ENCODE measurements around the gene ZFP1. TPM values are rescaled to one million over a fixed set of nuclear protein-coding genes. Genes with fewer than 3 reads are reported as not detected.

Gene ZFP1
- total and polyA plus RNA-seq, 2 experiments from 2014 or later, result 9.4 to 14.4 TPM

DNA sequence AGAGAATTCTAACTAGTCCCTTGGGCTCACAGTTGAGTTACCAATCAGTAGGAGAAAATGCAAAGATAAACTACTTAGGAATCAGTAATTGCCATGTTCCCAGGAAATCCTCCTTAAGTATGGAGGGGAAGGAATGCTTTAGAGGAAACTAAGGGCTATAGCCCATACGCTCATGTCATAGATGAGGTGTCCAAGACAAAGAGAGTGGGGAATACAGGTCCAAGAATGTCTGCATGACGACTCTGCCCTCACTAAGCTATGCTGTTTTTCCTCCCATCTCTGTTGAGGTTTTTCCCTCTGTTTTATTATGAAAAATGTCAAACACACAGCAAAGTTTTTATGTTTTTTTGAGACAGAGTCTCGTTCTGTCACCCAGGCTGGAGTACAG is 47.7 kb upstream of the ZFP1 start:
- H3K27me3 ChIP-seq, result no peaks in the 10 kb centered on the region
- no peaks in the 10 kb centered on the region for H3K9me3 ChIP-seq (ENCODE audit: low read depth)
- no peak for DNase-seq (ENCODE audit: low spot score)
- H2AFZ ChIP-seq, result no peak overlapping the region
- H3K4me3 ChIP-seq, result no peak overlapping the region
- H3K4me2 ChIP-seq, result no peak overlapping the region
- H3K9me2 ChIP-seq (replicated peaks; ENCODE audit: insufficient read depth), result no peaks in the 10 kb centered on the region
- peaks cover 11% of the 10 kb centered on the region for H4K20me1 ChIP-seq (ENCODE audit: insufficient read depth, poor library complexity, severe bottlenecking)
- no peak for TF ChIP-seq EZH2 (IDR thresholded peaks at IDR 0.05; ENCODE audit: borderline replicate concordance)
- no peak for TF ChIP-seq CTCF (IDR thresholded peaks at IDR 0.05; ENCODE audit: poor library complexity)
- TF ChIP-seq EZH2phosphoT487 (IDR thresholded peaks at IDR 0.05; ENCODE audit: low read depth, severe bottlenecking, unreplicated experiment), result no peak
- H3K36me3 ChIP-seq (replicated peaks; ENCODE audit: insufficient read depth, low read depth), result no peaks in the 10 kb centered on the region
- H3K4me1 ChIP-seq (ENCODE audit: insufficient read depth), result peaks cover 10% of the 10 kb centered on the region
- 90% methylated on average over 3 of the region's 3 CpGs for WGBS (ENCODE audit: low lambda C conversion rate, missing lambda C conversion rate)
- H3K27ac ChIP-seq, result no peak overlapping the region
- H3K79me2 ChIP-seq, result peaks cover 39% of the 10 kb centered on the region

DNA sequence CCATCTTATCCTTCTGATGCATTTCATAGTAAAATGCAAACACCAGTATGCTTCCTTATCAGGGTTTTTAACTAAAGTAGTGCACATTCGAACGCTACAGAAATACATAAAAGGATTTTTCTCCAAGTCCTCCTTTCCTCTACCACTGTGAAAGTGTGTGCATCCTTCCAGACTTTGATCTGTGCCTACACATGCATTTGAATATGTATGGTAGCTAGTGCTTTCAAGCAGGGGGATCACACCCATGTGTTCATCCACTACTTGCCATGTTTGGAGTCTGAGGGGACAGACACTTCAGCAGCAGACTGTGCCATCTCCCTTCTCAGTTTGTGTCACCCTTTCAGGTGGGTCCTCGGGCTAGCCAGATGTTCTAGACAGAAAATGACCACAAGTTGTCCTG is 46.7 kb upstream of the ZFP1 start:
- WGBS (ENCODE audit: low lambda C conversion rate, missing lambda C conversion rate), result 88% methylated on average over 3 of the region's 3 CpGs
- Histone ChIP-seq H3K36me3 (replicated peaks; ENCODE audit: insufficient read depth, low read depth) (no peaks in the 10 kb centered on the region), H2AFZ (no peak overlapping the region), H3K79me2 (peaks cover 33% of the 10 kb centered on the region), H3K27ac (no peak overlapping the region), H3K27me3 (no peaks in the 10 kb centered on the region), H3K9me2 (replicated peaks; ENCODE audit: insufficient read depth) (no peaks in the 10 kb centered on the region), H3K4me2 (no peak overlapping the region), H4K20me1 (ENCODE audit: insufficient read depth, poor library complexity, severe bottlenecking) (peaks cover 11% of the 10 kb centered on the region), H3K4me3 (no peak overlapping the region), H3K9me3 (ENCODE audit: low read depth) (no peaks in the 10 kb centered on the region), H3K4me1 (ENCODE audit: insufficient read depth) (peaks cover 13% of the 10 kb centered on the region)
- no peak for DNase-seq (ENCODE audit: low spot score)
- TF ChIP-seq EZH2 (IDR thresholded peaks at IDR 0.05; ENCODE audit: borderline replicate concordance), result no peak
- TF ChIP-seq EZH2phosphoT487 (IDR thresholded peaks at IDR 0.05; ENCODE audit: low read depth, severe bottlenecking, unreplicated experiment), result no peak
- no peak for TF ChIP-seq CTCF (IDR thresholded peaks at IDR 0.05; ENCODE audit: poor library complexity)

DNA sequence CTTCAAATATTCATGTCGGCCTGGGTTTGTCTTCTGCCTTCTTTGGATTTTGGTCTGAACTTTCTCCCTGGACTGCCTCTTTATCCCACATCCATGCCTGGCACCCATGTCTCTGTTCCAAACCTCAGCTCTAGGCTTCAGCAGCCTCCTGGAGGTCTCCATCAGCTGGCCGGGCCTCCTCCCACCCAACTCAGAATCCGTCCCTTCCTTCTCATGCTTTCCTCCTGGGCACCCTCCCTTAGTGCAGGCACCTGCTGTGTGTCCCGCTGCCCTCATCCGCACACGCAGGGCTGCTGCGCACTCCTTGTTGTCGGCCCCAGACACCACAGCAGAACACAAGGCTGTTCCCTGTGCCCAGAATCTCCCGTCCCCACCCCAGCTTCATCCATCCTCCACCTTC is 45.7 kb upstream of the ZFP1 start:
- H3K9me2 ChIP-seq (replicated peaks; ENCODE audit: insufficient read depth), result no peaks in the 10 kb centered on the region
- H3K9me3 ChIP-seq (ENCODE audit: low read depth), result no peaks in the 10 kb centered on the region
- H3K27me3 ChIP-seq, result no peaks in the 10 kb centered on the region
- 97% methylated on average over 9 of the region's 9 CpGs for WGBS (ENCODE audit: low lambda C conversion rate, missing lambda C conversion rate)
- peaks cover 9% of the 10 kb centered on the region for H4K20me1 ChIP-seq (ENCODE audit: insufficient read depth, poor library complexity, severe bottlenecking)
- TF ChIP-seq EZH2 (IDR thresholded peaks at IDR 0.05; ENCODE audit: borderline replicate concordance), result no peak
- no peak for TF ChIP-seq CTCF (IDR thresholded peaks at IDR 0.05; ENCODE audit: poor library complexity)
- TF ChIP-seq EZH2phosphoT487 (IDR thresholded peaks at IDR 0.05; ENCODE audit: low read depth, severe bottlenecking, unreplicated experiment), result no peak
- no peak overlapping the region for H3K4me2 ChIP-seq
- H3K27ac ChIP-seq, result no peak overlapping the region
- no peak overlapping the region for H3K4me3 ChIP-seq
- H2AFZ ChIP-seq, result no peak overlapping the region
- no peak for DNase-seq (ENCODE audit: low spot score)
- H3K79me2 ChIP-seq, result peaks cover 24% of the 10 kb centered on the region
- H3K36me3 ChIP-seq (replicated peaks; ENCODE audit: insufficient read depth, low read depth), result no peaks in the 10 kb centered on the region
- H3K4me1 ChIP-seq (ENCODE audit: insufficient read depth), result peaks cover 16% of the 10 kb centered on the region

GRCh38 chr16:75103994-75104393 is 44.3 kb upstream of the ZFP1 start:
- WGBS (ENCODE audit: low lambda C conversion rate, missing lambda C conversion rate), result 100% methylated on average over 5 of the region's 5 CpGs
- DNase-seq (ENCODE audit: low spot score), result no peak
- no peaks in the 10 kb centered on the region for H3K9me2 ChIP-seq (replicated peaks; ENCODE audit: insufficient read depth)
- TF ChIP-seq CTCF (IDR thresholded peaks at IDR 0.05; ENCODE audit: poor library complexity) (no peak), EZH2phosphoT487 (IDR thresholded peaks at IDR 0.05; ENCODE audit: low read depth, severe bottlenecking, unreplicated experiment) (no peak), EZH2 (IDR thresholded peaks at IDR 0.05; ENCODE audit: borderline replicate concordance) (no peak)
- no peaks in the 10 kb centered on the region for H3K9me3 ChIP-seq (ENCODE audit: low read depth)
- H2AFZ ChIP-seq, result no peak overlapping the region
- H3K4me1 ChIP-seq (ENCODE audit: insufficient read depth), result peaks cover 25% of the 10 kb centered on the region
- no peaks in the 10 kb centered on the region for H3K36me3 ChIP-seq (replicated peaks; ENCODE audit: insufficient read depth, low read depth)
- no peaks in the 10 kb centered on the region for H3K27me3 ChIP-seq
- H3K4me3 ChIP-seq, result no peak overlapping the region
- H4K20me1 ChIP-seq (ENCODE audit: insufficient read depth, poor library complexity, severe bottlenecking), result peaks cover 6% of the 10 kb centered on the region
- no peak overlapping the region for H3K27ac ChIP-seq
- peaks cover 15% of the 10 kb centered on the region for H3K79me2 ChIP-seq
- H3K4me2 ChIP-seq, result no peak overlapping the region
